Neural cell (in vitro differentiated cells): Measurements from ENCODE around the gene MCM5. TPM values are rescaled to one million over a fixed set of nuclear protein-coding genes. Genes with fewer than 3 reads are reported as not detected.

ENCODE experiments used
- H2AFZ ChIP-seq: fragments of 200-600, 300-800 bp; sonication (generic), shearing (Covaris generic); 2 replicates; pipeline ENCODE4 v1.6.0; 2014; ENCODE audit warnings: low read depth, mild to moderate bottlenecking, antibody characterized with exemption, low read length, moderate library complexity
- H3F3A ChIP-seq: fragments of 200-600 bp; shearing (Covaris generic); 2 replicates; pipeline ENCODE4 v1.6.1; 2016; ENCODE audit warnings: mild to moderate bottlenecking, moderate library complexity, mixed read lengths, antibody characterized with exemption, low read length; ENCODE audit not compliant: insufficient read depth, poor library complexity, severe bottlenecking
- H3K27ac ChIP-seq: fragments of 200-600, 300-800 bp; sonication (generic), shearing (Covaris generic); 2 replicates; pipeline ENCODE4 v1.5.1; 2014; ENCODE audit warnings: mild to moderate bottlenecking, low read length, moderate library complexity
- H3K27me3 ChIP-seq: fragments of 300-800, 200-600 bp; sonication (generic), shearing (Covaris generic); 2 replicates; pipeline ENCODE4 v1.6.0; 2014; ENCODE audit warnings: mild to moderate bottlenecking, low read depth, low read length, moderate library complexity; ENCODE audit not compliant: insufficient read depth
- H3K36me3 ChIP-seq: fragments of 300-800, 200-600 bp; sonication (generic), shearing (Covaris generic); 2 replicates; pipeline ENCODE4 v1.5.1; 2014; ENCODE audit warnings: mild to moderate bottlenecking, antibody characterized with exemption, low read length, moderate library complexity; ENCODE audit not compliant: insufficient read depth
- H3K4me2 ChIP-seq: fragments of 300-800, 200-600 bp; sonication (generic), shearing (Covaris generic); 2 replicates; pipeline ENCODE4 v1.6.0; 2014; ENCODE audit warnings: mild to moderate bottlenecking, low read length
- H3K4me3 ChIP-seq: fragments of 300-800, 200-600 bp; sonication (generic), shearing (Covaris generic); 2 replicates; pipeline ENCODE4 v1.5.1; 2014; ENCODE audit warnings: mild to moderate bottlenecking, low read length, moderate library complexity
- H3K79me2 ChIP-seq: fragments of 200-600 bp; shearing (Covaris generic); replicated peaks from 2 replicates; pipeline ENCODE4 v1.6.0; 2014; ENCODE audit warnings: mild to moderate bottlenecking, low read length, moderate library complexity; ENCODE audit not compliant: insufficient read depth
- H3K9ac ChIP-seq: fragments of 300-800, 200-600 bp; sonication (generic), shearing (Covaris generic); 2 replicates; pipeline ENCODE4 v1.6.1; 2016; ENCODE audit warnings: mild to moderate bottlenecking, low read length, mixed read lengths
- H3K9me2 ChIP-seq: fragments of 200-600 bp; shearing (Covaris generic); 2 replicates; pipeline ENCODE4 v1.6.1; 2016; ENCODE audit warnings: mild to moderate bottlenecking, low read length, mixed read lengths; ENCODE audit not compliant: insufficient read depth
- H3K9me3 ChIP-seq: fragments of 200-600, 300-800 bp; sonication (generic), shearing (Covaris generic); 2 replicates; pipeline ENCODE4 v1.6.1; 2016; ENCODE audit warnings: mild to moderate bottlenecking, mixed run types, low read length, moderate library complexity, mixed read lengths
- H4K20me1 ChIP-seq: fragments of 200-600 bp; shearing (Covaris generic); 2 replicates; pipeline ENCODE4 v1.6.1; 2016; ENCODE audit warnings: mild to moderate bottlenecking, mixed run types; ENCODE audit not compliant: insufficient read depth
- EP300 ChIP-seq: fragments of 450-650 bp; conservative IDR thresholded peaks from 2 replicates; pipeline ENCODE4 v1.6.1; 2014; ENCODE audit warnings: antibody characterized with exemption, mild to moderate bottlenecking, moderate library complexity; ENCODE audit not compliant: poor library complexity, severe bottlenecking
- EZH2 ChIP-seq: fragments of 200-600, 300-800 bp; shearing (Covaris generic), sonication (generic); IDR thresholded peaks from 2 replicates; pipeline ENCODE4 v1.6.1; 2014; ENCODE audit warnings: antibody characterized with exemption, low read length, borderline replicate concordance, mild to moderate bottlenecking; ENCODE audit not compliant: insufficient read depth, poor library complexity, severe bottlenecking
- MXI1 ChIP-seq: fragments of 450-650 bp; conservative IDR thresholded peaks from 2 replicates; pipeline ENCODE4 v1.6.1; 2014; ENCODE audit warnings: antibody characterized with exemption, mild to moderate bottlenecking; ENCODE audit not compliant: poor library complexity, severe bottlenecking
- POLR2AphosphoS5 ChIP-seq: IDR thresholded peaks from 2 replicates; pipeline ENCODE4 v1.6.1; 2012
- RAD21 ChIP-seq: fragments of 450-650 bp; conservative IDR thresholded peaks from 2 replicates; pipeline ENCODE4 v1.6.1; 2014; ENCODE audit warnings: antibody characterized with exemption, mild to moderate bottlenecking, moderate library complexity
- REST ChIP-seq: IDR thresholded peaks from 2 replicates; pipeline ENCODE4 v1.6.1; 2012; ENCODE audit warnings: borderline replicate concordance
- SMC3 ChIP-seq: fragments of 450-650 bp; conservative IDR thresholded peaks from 2 replicates; pipeline ENCODE4 v1.6.1; 2014; ENCODE audit warnings: antibody characterized with exemption, mild to moderate bottlenecking, moderate library complexity; ENCODE audit not compliant: poor library complexity
- TAF1 ChIP-seq: IDR thresholded peaks from 2 replicates; pipeline ENCODE4 v1.6.1; 2012; ENCODE audit warnings: low read depth
- polyA plus RNA-seq: library from polyadenylated mRNA; depleted of rRNA; stranded (reverse); fragments of >200 nt; gene quantifications from 2 replicates; pipeline ENCODE4 v1.2.3, GENCODE V29; 2014
- TF ChIP-seq, protein P1 (sequence below): fragments of 450-650 bp; IDR thresholded peaks from 2 replicates; pipeline ENCODE4 v1.5.1; 2014; ENCODE audit warnings: antibody characterized with exemption, mild to moderate bottlenecking, moderate library complexity; ENCODE audit not compliant: poor library complexity, severe bottlenecking

Gene MCM5
- polyA plus RNA-seq, 1 donor from 2014 or later = 6.9 TPM

DNA sequence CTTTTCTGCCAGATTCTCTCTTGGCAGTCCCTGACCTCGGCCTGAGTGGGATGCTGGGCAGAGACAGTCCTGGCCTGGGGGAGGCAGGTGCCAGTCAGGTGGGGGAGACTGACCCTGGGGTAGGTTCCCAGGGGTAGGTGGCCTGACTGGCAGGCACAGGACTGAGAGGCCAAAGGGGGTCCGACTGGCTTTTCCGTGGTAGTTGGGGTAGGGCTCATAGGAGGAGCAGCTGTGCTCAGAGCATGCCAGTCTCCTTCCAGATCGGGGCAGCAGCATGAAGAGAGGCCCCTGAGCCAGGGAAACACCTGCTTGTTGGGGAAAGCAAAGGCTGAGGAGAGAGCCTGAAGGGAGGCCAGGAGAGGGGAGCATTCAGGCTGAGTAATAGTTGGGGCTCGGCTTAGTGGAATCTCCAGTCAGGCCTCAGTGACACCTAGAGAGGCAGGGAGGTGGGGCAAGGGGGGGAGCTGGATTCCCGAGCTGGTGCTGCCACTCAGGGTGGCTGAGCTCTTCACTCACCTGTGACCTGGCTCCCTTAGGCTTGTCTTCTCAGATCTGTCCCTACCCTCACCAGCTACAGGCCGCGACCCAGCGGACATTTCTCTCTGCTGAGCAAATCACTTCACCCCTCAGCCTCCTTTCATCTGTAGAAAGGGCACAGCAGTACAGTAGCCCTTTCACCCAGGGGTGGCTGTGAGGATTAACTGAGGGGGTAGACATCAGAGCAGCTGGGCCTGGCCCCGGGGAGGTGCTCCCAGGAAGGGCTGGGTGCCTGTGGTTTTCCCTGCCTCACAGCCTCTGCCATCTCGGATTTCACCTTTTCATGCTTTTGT lies 26.2 kb downstream of the MCM5 start:
- H3F3A ChIP-seq = no peaks in the 10 kb centered on the region
- no peak overlapping the region for H3K4me2 ChIP-seq
- no peaks in the 10 kb centered on the region for H4K20me1 ChIP-seq
- H3K4me3 ChIP-seq = no peak overlapping the region
- no peaks in the 10 kb centered on the region for H3K79me2 ChIP-seq
- H3K27me3 ChIP-seq = no peaks in the 10 kb centered on the region
- TF ChIP-seq REST = no peak
- TF ChIP-seq EZH2 = no peak
- TF ChIP-seq RAD21 = no peak
- TF ChIP-seq, protein P1, sequence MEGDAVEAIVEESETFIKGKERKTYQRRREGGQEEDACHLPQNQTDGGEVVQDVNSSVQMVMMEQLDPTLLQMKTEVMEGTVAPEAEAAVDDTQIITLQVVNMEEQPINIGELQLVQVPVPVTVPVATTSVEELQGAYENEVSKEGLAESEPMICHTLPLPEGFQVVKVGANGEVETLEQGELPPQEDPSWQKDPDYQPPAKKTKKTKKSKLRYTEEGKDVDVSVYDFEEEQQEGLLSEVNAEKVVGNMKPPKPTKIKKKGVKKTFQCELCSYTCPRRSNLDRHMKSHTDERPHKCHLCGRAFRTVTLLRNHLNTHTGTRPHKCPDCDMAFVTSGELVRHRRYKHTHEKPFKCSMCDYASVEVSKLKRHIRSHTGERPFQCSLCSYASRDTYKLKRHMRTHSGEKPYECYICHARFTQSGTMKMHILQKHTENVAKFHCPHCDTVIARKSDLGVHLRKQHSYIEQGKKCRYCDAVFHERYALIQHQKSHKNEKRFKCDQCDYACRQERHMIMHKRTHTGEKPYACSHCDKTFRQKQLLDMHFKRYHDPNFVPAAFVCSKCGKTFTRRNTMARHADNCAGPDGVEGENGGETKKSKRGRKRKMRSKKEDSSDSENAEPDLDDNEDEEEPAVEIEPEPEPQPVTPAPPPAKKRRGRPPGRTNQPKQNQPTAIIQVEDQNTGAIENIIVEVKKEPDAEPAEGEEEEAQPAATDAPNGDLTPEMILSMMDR = no peak
- no peak for TF ChIP-seq EP300
- TF ChIP-seq TAF1 = no peak
- TF ChIP-seq POLR2AphosphoS5 = no peak
- no peak for TF ChIP-seq MXI1
- TF ChIP-seq SMC3 = no peak
- H2AFZ ChIP-seq = no peak overlapping the region
- H3K9me2 ChIP-seq = no peaks in the 10 kb centered on the region
- no peak overlapping the region for H3K27ac ChIP-seq
- no peak overlapping the region for H3K9ac ChIP-seq
- H3K36me3 ChIP-seq = no peaks in the 10 kb centered on the region
- no peaks in the 10 kb centered on the region for H3K9me3 ChIP-seq

- Histone ChIP-seq H3K4me3 (no peak overlapping the region), H2AFZ (no peak overlapping the region), H3K27me3 (no peaks in the 10 kb centered on the region), H3K79me2 (no peaks in the 10 kb centered on the region), H3K36me3 (no peaks in the 10 kb centered on the region), H4K20me1 (no peaks in the 10 kb centered on the region), H3K27ac (no peak overlapping the region), H3K9me2 (no peaks in the 10 kb centered on the region), H3F3A (no peaks in the 10 kb centered on the region), H3K9ac (no peak overlapping the region), H3K4me2 (no peak overlapping the region), H3K9me3 (no peaks in the 10 kb centered on the region)
- TF ChIP-seq EZH2 (no peak), POLR2AphosphoS5 (no peak), EP300 (no peak), MXI1 (no peak), TAF1 (no peak), SMC3 (no peak), RAD21 (no peak), REST (no peak)
- TF ChIP-seq, protein P1 = no peak
These were observed 26.8 kb downstream of the MCM5 start for GRCh38 chr22:35426801-35427140.
